ENCODE data around the gene GOLGA8A. TPM values are rescaled to one million over a fixed set of nuclear protein-coding genes. Genes with fewer than 3 reads are reported as not detected.
"Not testable (repeated sequence)": the region's sequence is repeated elsewhere in the genome, so short reads cannot be mapped to it uniquely, and the experiment has no call there.

The GOLGA8A gene
- polyA plus RNA-seq, 3 donors from 2014 or later, result 0.73 to 0.98 (median 0.84) TPM

DNA sequence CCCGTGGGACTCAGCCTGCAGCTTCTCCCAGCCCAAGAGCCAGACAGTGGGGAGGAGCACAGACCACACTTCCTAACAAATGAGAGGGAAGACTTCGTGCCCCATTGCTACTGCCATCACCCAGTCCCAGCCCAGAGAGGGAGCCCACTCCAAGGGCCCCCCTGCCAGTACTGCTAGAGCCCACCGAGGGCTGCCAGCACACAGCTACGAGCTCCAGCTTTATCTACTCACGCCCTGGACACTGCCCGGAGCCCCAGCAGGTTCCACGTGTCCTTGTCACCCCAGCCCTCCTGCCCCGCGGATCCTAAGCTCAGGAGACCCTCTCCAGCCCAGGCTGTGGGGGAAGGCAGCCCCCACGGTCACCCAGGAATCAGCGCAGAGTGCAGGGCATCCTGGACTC lies 1.9 kb downstream of the GOLGA8A start:
- H3K9me3 Mint-ChIP-seq, result no peaks in the 10 kb centered on the region
- H3K27ac Mint-ChIP-seq, result peak overlapping the region in 2 of 6 donors; percentile 29 to 30
- peak overlapping the region; percentile 40 to 83 (median 54) for H3K4me3 Mint-ChIP-seq
- DNase-seq, result no peak
- peaks cover 4 to 6% (median 5%) of the 10 kb centered on the region in 3 donors for H3K27me3 Mint-ChIP-seq (ENCODE audit: low read depth in 3 of 3)
- H3K4me1 Mint-ChIP-seq, result peaks cover 16 to 20% of the 10 kb centered on the region in 2 donors
- peaks cover 0 to 20% (median 6%) of the 10 kb centered on the region in 3 donors for H3K36me3 Mint-ChIP-seq

DNA sequence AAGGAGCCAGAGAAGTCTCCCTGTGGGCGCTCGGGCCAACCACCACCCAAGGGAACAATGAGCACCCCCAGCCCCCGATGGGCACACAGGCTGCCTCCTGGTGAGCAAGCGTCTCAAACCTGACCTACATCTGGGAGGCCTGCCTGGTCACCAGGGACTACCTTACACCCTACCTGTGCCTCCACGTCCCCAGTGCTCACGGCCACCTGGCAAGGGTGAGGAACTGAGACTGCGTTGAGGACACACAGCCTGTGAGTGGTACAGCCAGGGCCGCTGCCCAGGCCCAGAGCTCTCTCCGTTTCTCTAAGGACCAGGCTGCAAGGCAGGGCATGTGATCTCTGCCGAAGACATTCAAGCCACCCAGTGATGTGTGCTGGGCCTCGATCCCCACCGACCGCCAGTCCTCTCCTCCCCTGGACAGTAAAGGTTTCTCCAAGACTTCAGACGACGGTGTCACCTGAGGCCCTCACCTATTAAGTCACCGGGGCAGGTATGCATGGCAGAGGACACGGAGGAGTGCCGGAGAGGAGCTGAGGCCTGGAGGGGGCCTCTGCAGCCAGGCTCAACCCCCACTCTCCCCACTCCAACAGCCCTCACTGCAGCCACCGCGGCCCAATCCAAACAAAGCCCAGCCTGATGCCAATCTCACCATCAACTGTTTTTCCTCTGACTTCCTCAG lies 2.8 kb downstream of the GOLGA8A start:
- Mint-ChIP-seq H3K36me3 (peaks cover 0 to 22% (median 6%) of the 10 kb centered on the region in 3 donors), H3K9me3 (no peaks in the 10 kb centered on the region), H3K27ac (peak overlapping the region in 2 of 6 donors; percentile 23 to 30), H3K27me3 (ENCODE audit: low read depth in 3 of 3) (peaks cover 4 to 6% (median 5%) of the 10 kb centered on the region in 3 donors), H3K4me3 (peak overlapping the region in 1 of 5 donors; percentile 82), H3K4me1 (peaks cover 16 to 20% of the 10 kb centered on the region in 2 donors)
- no peak for DNase-seq

DNA sequence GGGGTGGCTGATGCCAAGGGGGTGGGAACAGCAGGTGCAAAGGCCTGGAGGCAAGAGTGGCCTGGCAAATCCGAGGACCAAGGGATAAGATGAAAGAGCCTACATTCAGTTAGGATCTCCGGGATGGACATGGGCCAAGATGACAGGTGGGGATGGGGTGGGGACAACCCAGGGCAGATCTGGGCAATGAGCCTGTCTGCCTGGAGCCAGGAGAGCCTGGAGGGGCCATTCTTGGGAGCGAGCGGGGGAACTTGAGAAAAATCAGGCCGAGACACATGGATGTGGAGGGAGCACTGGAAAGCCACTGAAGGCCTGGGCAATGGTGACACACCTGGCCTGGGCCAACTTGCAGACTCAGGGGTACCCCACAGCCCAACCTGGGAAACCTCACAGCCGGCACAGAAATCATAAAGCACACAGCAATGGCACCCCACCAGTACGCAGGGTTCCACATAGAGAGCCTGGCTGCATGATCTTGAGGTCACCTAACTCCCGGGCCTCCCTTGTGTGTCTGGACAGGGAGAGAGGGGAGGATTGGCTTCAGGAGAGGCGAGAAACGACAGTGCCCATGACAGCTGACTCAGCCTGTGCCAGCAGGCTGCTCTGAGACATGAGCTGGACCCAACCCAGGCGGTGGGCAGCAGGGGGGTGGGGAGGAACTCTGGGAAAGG lies 3.5 kb downstream of the GOLGA8A start:
- DNase-seq; H3K9me3 Mint-ChIP-seq; H3K27ac Mint-ChIP-seq; H3K4me3 Mint-ChIP-seq; H3K27me3 Mint-ChIP-seq (ENCODE audit: low read depth in 3 of 3): not testable (repeated sequence)
- H3K36me3 Mint-ChIP-seq, result peaks cover 0 to 25% (median 6%) of the 10 kb centered on the region in 3 donors
- H3K4me1 Mint-ChIP-seq, result peaks cover 16 to 20% of the 10 kb centered on the region in 2 donors

DNA sequence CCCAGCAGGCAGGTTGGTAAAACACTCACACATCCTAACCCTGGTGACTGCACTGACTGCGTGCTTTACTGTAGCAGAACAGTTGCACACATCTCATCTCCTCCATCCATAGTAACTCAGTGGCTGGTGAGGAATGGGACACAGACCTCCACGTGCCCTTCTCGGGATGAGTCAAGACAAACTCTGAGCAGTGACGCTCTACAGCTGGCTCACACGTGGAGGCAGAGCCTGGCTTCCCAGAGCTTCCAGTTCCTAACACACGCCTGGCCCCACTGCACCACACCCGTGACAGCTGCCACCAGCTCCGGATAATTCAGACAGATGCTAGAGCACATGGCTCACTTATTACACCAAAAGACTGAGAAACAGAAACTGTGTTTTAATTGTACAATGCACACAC lies 7.0 kb downstream of the GOLGA8A start:
- H3K27me3 Mint-ChIP-seq (ENCODE audit: low read depth in 3 of 3); H3K27ac Mint-ChIP-seq; DNase-seq; H3K9me3 Mint-ChIP-seq; H3K4me3 Mint-ChIP-seq: not testable (repeated sequence)
- Mint-ChIP-seq H3K4me1 (peaks cover 7 to 17% of the 10 kb centered on the region in 2 donors), H3K36me3 (peaks cover 0 to 25% (median 6%) of the 10 kb centered on the region in 3 donors)

DNA sequence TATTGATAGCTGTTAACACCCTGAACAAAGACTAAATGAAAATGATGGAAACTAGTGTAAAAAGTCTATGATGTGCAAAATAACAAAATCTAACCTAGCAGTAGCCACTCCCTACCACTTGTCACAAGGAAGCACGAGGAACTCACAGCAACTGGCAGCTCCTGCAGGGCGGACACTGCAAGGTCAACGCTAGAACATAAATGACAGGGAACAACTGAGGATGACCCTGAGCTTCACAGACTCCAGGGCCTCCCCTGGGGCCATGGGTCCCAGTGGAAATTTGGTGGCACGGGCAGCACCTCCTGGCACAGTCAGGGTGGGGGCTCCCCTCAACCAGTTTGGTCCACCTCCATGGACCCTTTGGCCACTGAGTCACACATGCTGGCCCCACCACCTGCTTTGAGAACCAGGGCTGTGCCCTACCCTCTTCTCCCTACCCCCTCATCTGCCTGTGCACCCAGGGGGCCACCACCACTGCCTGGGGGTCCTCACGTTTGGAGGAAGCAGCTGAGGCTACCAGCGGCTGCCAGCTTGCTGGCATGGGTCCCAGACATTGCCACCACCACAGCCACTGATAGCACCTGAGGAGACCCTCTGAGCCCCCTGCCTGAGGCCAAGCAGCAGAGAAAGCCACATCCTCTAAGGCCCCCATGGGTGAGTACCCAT lies 14.1 kb downstream of the GOLGA8A start:
- H3K9me3 Mint-ChIP-seq; DNase-seq; H3K27me3 Mint-ChIP-seq (ENCODE audit: low read depth in 3 of 3): not testable (repeated sequence)

DNA sequence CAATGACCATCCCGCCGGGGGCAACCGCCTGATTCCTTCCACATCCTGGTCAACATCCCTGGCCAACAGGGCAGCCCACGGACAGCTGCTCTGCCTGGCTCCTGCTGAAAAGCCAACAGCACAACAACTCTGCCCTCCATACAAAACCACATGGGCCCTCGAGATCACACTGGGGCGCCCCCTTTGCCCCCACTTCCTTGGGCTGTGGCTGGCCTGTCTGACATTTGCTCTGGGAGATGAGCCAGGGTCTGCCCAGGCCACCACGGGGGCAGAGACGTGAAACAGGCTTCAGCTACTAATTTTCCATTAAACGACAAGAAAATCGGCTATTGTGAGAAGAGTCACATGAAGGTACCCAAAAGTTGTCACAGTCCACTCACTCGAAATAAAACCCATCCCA lies 16.7 kb downstream of the GOLGA8A start:
- H3K9me3 Mint-ChIP-seq; H3K36me3 Mint-ChIP-seq; H3K4me3 Mint-ChIP-seq; H3K27me3 Mint-ChIP-seq (ENCODE audit: low read depth in 3 of 3); DNase-seq: not testable (repeated sequence)
- Mint-ChIP-seq H3K27ac (peak overlapping the region in 1 of 6 donors; percentile 26), H3K4me1 (peaks cover 9 to 11% of the 10 kb centered on the region in 2 donors)

More for the DNA sequence above, 14.1 kb downstream of the GOLGA8A start:
- peaks cover 3 to 10% of the 10 kb centered on the region in 2 donors for H3K4me1 Mint-ChIP-seq
- not testable (repeated sequence) for H3K27ac Mint-ChIP-seq, H3K4me3 Mint-ChIP-seq, H3K36me3 Mint-ChIP-seq

DNA sequence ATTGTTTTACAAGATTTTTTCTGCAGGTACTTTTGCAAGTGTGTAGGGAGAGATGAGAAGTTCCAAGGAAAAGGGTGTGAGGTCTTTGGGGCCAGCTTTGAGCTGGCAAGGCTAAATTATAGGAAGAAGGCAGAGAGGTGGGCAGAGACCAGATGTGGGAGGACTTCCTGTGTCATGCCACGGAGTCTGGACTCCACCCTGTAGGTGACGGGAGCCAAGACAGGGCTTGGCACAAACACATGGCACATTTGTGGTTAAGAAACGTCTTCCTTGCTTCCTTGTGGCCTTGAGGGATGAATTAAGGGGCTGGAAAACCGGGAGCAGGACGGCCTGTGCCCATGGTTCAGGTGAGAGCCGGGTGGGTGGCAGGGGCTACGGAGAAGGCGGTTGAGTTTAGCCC lies 19.2 kb downstream of the GOLGA8A start:
- peak overlapping the region in 4 of 5 donors; percentile 6 to 33 (median 17) for H3K4me3 Mint-ChIP-seq
- not testable (repeated sequence) for H3K27me3 Mint-ChIP-seq (ENCODE audit: low read depth in 3 of 3); H3K9me3 Mint-ChIP-seq

DNA sequence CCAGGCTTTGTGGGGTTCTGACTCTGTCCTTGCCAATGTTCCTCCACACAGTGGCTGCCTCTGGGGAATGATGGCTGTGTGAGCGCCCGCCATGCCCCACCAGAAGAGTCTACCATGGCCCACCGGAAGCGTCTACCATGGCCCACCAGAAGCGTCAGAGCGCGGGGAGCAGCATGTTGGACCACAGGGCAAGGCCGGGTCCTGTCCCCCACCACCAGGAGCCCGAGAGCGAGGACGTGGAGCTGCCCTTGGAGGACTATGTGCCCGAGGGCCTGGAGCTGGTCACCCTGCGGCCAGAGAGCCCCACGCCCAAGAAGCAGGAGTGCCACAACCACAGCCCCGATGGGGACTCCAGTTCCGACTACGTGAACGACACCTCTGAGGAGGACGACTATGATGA lies 28.1 kb downstream of the GOLGA8A start:
- DNase-seq; H3K27me3 Mint-ChIP-seq (ENCODE audit: low read depth in 3 of 3); H3K9me3 Mint-ChIP-seq; H3K4me1 Mint-ChIP-seq; H3K27ac Mint-ChIP-seq; H3K4me3 Mint-ChIP-seq; H3K36me3 Mint-ChIP-seq: not testable (repeated sequence)

More for the DNA sequence above, 19.2 kb downstream of the GOLGA8A start:
- H3K36me3 Mint-ChIP-seq, DNase-seq, H3K4me1 Mint-ChIP-seq: not testable (repeated sequence)
- H3K27ac Mint-ChIP-seq, result peak overlapping the region in 1 of 6 donors; percentile 18

DNA sequence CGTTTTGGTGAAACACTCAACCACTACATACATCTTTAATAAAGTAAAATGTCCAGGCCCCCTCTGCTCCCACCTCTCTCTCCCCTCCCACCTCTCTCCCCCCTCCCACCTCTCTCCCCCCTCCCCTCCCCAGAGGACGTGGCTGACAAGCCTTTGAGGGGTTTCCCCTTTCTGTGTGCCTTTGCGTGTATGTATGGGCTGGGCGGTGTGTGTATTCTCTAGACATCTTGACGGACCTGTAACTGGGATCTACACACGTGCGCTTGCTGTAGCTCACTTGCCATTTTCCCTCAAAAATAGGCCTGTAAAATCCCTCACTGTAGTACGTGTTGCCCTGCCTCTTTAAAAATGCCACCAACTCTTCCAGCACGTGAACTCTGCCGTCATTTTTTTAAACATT lies 28.6 kb downstream of the GOLGA8A start:
- not testable (repeated sequence) for H3K27ac Mint-ChIP-seq; H3K4me1 Mint-ChIP-seq; DNase-seq; H3K27me3 Mint-ChIP-seq (ENCODE audit: low read depth in 3 of 3); H3K4me3 Mint-ChIP-seq; H3K9me3 Mint-ChIP-seq; H3K36me3 Mint-ChIP-seq

DNA sequence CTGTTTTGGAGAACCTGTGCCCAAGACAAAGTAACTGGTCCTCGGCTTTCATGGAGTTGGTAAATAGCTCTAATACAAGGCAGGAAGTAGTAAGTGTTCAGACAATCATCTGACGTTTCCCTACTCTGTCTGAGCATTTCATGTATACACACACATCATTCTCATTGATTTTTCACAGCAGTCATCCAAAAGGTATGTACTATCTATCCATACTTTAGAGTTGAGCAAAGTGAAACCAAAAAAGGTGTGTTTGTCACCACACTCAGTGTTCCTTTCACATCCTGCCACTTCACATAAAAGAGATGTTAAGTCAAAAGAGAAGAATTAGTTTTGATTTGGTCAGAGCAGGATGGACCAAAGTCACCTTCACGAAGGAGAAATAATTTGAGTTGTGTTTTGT lies 33.7 kb downstream of the GOLGA8A start:
- not testable (repeated sequence) for H3K9me3 Mint-ChIP-seq; H3K36me3 Mint-ChIP-seq; H3K27me3 Mint-ChIP-seq (ENCODE audit: low read depth in 3 of 3); H3K4me3 Mint-ChIP-seq; H3K27ac Mint-ChIP-seq; DNase-seq; H3K4me1 Mint-ChIP-seq

DNA sequence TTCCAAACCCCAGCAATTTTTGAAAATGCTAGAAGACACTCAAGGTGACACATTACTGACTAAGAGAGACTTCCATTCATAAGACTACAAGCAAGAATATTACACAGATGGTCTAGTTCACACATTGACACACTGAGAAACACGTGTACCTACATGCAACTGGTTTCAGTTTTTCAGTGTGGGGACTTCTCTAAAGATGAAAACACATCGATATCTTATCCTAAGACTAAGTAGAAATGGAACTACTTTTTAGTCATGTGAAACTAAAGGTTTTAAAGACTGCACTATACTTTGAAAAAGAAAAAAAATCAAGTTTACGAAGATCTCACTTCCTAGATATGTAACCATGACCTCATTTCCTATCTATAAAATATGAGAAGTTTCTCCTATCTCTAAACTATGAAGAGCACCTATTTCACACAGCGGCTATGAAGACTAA lies 34.4 kb downstream of the GOLGA8A start:
- DNase-seq; H3K9me3 Mint-ChIP-seq; H3K36me3 Mint-ChIP-seq; H3K4me3 Mint-ChIP-seq; H3K4me1 Mint-ChIP-seq; H3K27me3 Mint-ChIP-seq (ENCODE audit: low read depth in 3 of 3); H3K27ac Mint-ChIP-seq: not testable (repeated sequence)

DNA sequence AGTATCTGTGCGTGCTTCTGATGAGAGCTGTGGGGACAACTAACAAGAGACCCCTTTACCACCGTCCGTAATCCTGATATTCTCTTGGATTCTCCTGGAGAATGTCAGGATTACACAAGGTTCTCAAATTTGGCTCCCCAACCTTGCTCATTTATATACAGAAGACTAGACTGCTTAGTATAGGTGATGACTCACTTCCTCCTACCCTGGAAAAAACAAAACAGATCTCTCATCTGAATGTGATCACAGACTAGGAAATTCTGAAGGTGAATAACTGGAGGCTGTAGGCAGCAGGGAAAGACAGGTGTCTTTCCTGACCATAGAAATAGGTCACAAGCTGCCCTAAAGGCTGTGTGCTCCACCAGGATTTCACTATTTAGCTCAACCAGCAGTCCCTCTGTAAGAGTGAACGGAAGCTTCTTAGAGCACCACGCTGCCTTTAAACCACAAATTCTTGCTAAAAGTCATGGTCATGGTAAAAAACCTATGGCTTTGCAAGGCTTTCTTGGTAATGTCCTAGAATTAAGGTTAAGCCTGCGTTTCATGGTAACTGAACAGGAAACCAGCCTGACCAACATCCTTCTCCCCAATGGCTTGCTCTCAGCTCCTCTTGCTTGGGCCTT lies 39.9 kb downstream of the GOLGA8A start:
- H3K9me3 Mint-ChIP-seq; H3K4me1 Mint-ChIP-seq; H3K4me3 Mint-ChIP-seq; H3K36me3 Mint-ChIP-seq; H3K27ac Mint-ChIP-seq; H3K27me3 Mint-ChIP-seq (ENCODE audit: low read depth in 3 of 3): not testable (repeated sequence)
- peak in 1 of 3 donors; percentile 19 for DNase-seq

DNA sequence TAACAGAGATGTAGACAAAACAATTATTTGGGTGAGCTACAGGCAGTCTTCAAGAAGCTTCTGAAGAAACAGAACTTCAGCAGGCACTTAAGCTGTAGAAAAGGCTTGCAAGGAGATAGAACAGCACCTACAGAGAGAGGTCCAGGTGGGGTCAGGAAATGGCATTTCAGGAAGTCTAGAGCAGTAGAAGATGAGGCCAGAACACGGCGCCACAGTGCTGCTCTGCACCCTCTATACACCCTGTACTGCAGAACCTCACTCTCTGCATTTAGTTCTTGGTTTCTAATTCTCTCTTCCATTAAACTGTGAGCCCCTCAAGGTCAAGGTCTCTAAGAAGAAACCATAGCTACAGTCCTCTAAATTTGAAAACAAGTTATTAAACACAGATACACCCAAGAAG lies 44.6 kb downstream of the GOLGA8A start:
- not testable (repeated sequence) for H3K9me3 Mint-ChIP-seq; H3K27me3 Mint-ChIP-seq (ENCODE audit: low read depth in 3 of 3)

DNA sequence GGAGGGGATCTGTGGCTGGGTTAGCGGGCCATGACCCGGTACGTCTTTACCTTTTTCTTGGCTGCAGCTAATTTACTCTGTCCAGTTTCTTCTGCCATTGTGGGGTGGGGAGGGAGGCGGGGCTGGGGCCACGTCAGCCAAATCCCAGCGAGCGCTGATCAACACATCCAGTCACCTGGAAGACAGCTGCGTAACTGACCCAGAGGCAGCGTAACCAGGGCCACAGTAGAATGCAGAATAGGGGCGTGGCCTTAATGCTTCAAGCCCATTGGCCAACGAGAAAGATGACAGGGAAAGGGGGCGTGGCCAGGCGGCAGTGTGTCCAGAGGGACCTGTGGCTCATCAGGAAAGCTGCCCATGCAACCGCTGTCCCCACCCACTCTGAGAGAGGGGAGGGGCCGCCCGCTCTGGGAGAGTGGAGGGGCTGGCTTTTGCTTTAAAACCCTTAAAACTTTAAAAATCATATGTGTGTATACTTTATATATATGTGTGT lies 48.0 kb downstream of the GOLGA8A start:
- not testable (repeated sequence) for H3K9me3 Mint-ChIP-seq; H3K27me3 Mint-ChIP-seq (ENCODE audit: low read depth in 3 of 3); H3K4me3 Mint-ChIP-seq; H3K27ac Mint-ChIP-seq; H3K36me3 Mint-ChIP-seq; H3K4me1 Mint-ChIP-seq; DNase-seq

More for the DNA sequence above, 44.6 kb downstream of the GOLGA8A start:
- not testable (repeated sequence) for H3K27ac Mint-ChIP-seq, DNase-seq, H3K4me3 Mint-ChIP-seq, H3K36me3 Mint-ChIP-seq, H3K4me1 Mint-ChIP-seq

All from immature natural killer cell (primary cell).